HG02610 (cell line): ENCODE measurements around the gene UBR1.
"Not testable (repeated sequence)": the region's sequence is repeated elsewhere in the genome, so short reads cannot be mapped to it uniquely, and the experiment has no call there.

Experiments
- ATAC-seq: cut with Tn5 transposase; IDR thresholded peaks from one replicate; pipeline ENCODE4 v1.9.1; 2021; ENCODE audit warnings: mild to moderate bottlenecking, moderate library complexity; ENCODE audit not compliant: unreplicated experiment

Gene UBR1

DNA sequence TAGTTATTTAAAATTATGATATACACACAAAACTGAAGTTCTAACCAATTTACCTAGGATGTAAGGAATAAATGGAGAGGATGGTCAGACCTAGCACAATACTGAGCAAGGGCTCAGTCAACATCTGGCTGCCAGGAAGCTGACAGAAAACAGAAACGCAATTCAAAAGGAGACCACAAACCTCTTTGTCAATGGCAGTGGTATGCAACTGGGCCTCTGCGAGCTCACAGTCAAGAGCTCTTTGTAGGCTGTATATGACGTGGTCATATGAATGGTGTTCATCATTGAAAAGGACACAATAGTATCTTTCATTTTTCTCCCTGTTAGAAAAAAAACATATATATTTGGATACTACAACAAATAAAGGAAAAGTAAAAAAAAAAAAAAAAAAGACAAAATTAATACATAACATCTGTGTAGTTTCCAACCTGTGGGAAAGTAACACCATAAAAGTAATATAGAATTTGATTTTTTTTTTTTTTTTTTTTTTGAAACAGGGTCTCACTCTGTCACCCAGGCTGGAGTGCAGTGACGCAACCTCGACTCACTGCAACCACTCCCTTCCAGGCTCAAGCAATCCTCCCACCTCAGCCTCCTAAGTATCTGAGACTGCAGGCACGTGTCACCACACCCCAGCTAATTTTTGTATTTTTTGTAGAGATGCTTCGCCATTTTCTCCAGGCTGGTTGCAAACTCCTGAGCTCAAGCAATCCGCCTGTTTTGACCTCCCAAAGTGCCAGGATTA lies 37.9 kb downstream of the UBR1 start:
- ATAC-seq: no peak

GRCh38 chr15:43056696-43057095 lies 49.1 kb downstream of the UBR1 start:
- no peak for ATAC-seq

DNA sequence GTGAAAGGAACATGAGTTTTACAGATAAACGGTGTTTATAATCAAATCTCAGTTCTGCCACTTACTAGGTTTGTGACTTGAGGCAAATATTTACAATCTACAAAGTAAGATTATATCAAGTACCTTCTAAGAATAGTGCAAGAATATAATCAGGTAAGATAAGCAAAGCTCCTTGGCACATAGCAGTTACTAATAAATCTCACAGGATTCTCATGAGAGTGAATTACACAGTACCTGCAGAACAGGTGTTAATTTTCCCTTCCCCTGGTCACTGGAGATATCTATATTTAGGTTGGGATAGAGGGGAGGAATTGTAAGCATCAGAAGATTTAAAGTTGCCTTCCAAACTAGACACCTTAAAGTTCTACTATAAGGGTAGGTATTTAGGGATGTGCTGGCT lies 53.0 kb downstream of the UBR1 start:
- ATAC-seq: no peak

GRCh38 chr15:43048935-43049334 lies 56.9 kb downstream of the UBR1 start:
- no peak for ATAC-seq

- no peak for ATAC-seq
Observed at GRCh38 chr15:43046484-43046883, 59.4 kb downstream of the UBR1 start.

- ATAC-seq: no peak
Observed at GRCh38 chr15:43042885-43043284, 63.0 kb downstream of the UBR1 start.

DNA sequence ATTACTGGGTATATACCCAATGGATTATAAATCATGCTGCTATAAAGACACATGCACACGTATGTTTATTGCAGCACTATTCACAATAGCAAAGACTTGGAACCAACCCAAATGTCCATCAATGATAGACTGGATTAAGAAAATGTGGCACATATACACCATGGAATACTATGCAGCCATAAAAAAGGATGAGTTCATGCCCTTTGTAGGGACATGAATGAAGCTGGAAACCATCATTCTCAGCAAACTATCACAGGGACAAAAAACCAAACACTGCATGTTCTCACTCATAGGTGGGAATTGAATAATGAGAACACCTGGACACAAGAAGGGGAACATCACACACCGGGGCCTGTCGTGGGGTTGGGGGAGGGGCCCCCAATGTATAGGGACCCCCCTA lies 64.8 kb downstream of the UBR1 start:
- not testable (repeated sequence) for ATAC-seq

DNA sequence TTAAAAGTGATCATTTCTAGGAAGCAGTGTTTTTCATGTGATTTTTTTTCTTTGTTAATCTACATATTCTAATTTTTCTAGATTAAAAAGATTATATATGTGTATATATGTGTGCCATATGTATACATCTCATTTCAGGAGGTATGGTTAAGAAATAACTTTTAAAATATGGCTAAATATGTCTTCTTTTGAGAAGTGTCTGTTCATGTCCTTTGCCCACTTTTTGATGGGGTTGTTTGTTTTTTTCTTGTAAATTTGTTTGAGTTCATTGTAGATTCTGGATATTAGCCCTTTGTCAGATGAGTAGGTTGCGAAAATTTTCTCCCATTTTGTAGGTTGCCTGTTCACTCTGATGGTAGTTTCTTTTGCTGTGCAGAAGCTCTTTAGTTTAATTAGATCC lies 70.6 kb downstream of the UBR1 start:
- not testable (repeated sequence) for ATAC-seq

DNA sequence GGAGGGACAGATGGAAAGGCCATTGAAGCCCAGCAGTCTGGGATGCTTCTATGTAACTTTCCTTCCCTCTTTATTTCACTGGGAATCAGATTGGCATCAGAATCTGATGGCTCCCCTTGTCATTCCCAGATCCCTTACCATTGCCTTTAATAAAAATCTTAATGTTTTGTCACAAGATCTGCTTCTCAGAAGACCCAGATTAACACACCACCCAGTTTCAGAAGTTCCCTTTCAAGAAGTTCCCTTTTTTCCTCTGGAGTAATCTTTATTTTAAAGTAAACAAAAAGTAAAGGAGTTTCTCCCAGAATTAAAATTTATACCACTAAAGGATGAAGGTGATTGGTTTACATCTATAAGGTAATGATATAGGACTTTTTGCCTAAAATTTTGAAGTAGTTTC lies 76.4 kb downstream of the UBR1 start:
- no peak for ATAC-seq

GRCh38 chr15:43025150-43025549 lies 80.7 kb downstream of the UBR1 start:
- ATAC-seq: no peak

DNA sequence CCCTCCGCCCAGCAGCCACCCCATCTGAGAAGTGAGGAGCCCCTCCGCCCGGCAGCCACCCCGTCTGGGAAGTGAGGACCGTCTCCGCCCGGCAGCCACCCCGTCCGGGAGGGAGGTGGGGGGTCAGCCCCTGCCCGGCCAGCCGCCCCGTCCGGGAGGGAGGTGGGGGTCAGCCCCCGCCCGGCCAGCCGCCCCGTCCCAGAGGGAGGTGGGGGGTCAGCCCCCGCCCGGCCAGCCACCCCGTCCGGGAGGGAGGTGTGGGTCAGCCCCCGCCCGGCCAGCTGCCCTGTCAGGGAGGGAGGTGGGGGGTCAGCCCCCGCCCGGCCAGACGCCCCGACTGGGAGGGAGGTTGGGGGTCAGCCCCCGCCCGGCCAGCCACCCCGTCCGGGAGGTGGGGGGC lies 91.2 kb downstream of the UBR1 start:
- ATAC-seq: not testable (repeated sequence)

- no peak for ATAC-seq
Observed at GRCh38 chr15:43009206-43009605, 96.6 kb downstream of the UBR1 start.

DNA sequence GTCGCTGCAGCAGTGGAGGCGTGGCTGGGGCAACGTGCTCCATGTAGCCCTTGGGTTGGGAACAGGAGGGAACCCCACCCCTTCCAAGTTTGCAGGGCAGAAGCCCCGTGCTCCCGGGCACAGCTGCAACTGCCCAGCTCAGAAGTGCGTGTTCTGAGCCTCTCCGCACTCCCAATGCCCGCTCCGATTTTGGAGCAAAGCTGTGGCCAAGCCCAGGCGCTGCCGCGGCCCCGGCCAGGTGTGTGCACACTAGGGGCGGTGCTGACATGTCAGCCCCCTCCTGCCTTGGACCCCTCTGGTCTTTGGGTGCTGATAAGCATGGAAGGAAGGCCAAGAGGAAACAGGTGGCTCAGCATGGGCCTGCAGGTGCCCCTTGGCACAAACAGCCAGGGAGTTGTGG lies 97.7 kb downstream of the UBR1 start:
- ATAC-seq: no peak

GRCh38 chr15:43007551-43007950 lies 98.3 kb downstream of the UBR1 start:
- ATAC-seq: no peak

DNA sequence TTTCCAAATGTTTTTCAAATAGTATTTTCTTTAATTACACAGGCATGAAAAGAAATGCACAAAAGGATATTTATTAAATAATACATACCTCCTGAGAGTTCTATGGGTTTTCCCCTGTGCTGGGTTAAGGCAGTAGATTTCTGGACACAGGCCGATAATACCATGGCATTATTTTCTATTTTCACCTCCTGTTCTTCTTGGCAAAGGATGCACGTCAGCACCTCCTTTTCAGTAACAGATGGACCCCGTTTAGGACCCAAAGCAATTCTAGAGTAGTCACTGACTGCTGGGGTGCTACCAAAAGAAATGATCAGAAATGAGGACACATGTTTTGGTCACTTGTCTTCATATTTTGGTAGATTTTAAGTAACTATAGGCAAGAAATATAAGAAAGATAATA lies 98.8 kb downstream of the UBR1 start:
- ATAC-seq: no peak

DNA sequence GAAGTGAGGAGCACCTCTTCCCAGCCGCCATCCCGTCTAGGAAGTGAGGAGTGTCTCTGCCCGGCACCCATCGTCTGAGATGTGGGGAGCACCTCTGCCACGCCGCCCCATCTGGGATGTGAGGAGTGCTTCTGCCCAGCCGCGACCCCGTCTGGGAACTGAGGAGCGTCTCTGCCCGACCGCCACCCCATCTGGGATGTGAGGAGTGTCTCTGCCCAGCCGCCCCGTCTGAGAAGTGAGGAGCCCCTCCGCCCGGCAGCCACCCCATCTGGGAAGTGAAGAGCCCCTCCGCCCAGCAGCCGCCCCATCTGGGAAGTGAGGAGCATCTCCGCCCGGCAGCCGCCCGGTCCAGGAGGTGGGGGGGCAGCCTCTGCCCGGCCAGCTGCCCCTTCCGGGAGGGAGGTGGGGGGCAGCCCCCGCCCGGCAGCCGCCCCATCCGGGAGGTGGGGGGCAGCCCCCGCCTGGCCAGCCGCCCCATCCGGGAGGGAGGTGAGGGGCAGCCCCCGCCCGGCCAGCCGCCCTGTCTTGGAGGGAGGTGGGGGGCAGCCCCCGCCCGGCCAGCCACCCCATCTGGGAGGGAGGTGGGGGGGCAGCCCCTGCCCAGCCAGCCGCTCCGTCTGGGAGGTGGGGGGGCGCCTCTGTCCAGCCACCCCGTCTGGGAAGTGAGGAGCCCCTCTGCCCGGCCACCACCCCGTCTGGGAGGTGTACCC lies 100.8 kb downstream of the UBR1 start:
- not testable (repeated sequence) for ATAC-seq

- ATAC-seq: no peak
Observed at GRCh38 chr15:42999201-42999779, 106.5 kb downstream of the UBR1 start.

DNA sequence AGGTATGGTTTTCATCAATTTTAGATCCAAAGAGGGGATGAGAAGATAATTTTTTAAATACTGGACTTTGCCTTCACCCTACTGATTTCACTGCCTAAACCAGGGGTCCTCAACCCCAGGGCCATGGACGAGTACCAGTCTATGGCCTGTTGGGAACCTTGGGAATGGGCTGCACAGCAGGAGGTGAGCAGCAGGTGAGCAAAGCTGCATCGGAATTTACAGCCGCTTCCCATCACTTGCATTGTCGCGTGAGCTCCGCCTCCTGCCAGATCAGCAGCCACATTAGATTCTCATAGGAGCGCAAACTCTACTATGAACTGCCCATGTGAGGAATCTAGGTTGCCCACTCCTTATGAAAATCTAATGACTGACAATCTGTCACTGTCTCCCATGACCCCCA lies 109.0 kb downstream of the UBR1 start:
- no peak for ATAC-seq

DNA sequence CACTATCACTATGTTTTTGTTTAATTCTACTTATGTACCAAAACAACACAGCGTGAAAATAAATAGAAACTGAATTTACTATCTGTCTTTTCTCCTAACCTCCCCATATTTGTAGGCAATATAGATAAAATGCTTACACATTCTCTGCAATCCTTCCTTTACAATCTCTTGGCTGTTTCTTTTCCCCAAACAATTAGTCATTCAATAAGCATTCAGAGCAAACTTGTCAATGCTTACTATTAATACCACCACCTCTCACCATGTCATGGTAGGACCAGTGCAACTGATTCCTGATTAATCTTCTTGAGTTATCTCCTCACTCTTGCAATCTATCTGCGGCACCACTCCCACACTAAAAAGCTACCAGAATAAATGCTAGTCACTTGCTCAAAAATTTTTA lies 111.3 kb downstream of the UBR1 start:
- ATAC-seq: no peak

DNA sequence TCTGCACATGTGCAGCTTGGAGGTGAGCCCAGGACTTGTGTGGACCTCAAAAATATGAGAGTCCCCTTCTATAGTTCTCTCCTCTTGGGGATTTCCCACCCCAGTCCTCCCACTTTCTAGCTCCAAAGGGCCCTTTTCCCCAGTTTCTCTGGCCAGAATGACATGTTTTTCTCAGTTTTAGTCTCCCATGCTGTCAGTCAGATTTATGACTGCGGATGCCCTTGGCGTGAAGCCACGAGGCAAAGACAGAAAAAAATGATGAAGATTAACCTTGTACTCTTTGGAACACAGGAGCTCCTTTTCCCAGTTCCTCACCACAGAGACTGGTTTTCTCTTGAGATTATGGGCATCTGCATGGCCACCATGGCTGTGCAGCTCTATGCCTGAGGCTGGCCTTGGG lies 113.2 kb downstream of the UBR1 start:
- no peak for ATAC-seq

- ATAC-seq: no peak
Observed at GRCh38 chr15:42986693-42987342, 119.0 kb downstream of the UBR1 start.
